Erythroblast (primary cell): ENCODE measurements around the gene OCA2.

ENCODE experiments used
- DNase-seq, 2 experiments: peaks; one replicate each; lab custom pipeline; 2025; lab: John Stamatoyannopoulos, UW
- GATA1 ChIP-seq: IDR thresholded peaks from 2 replicates; pipeline ENCODE4 v1.6.1; 2011; ENCODE audit warnings: low read depth, mild to moderate bottlenecking, control low read depth, low read length, moderate library complexity
- POLR2A ChIP-seq: IDR thresholded peaks from 2 replicates; pipeline ENCODE4 v1.6.1; 2011; ENCODE audit warnings: mild to moderate bottlenecking, low read length

Gene OCA2

GRCh38 chr15:28104326-28104725 lies 5.2 kb upstream of the OCA2 start:
- no peak for DNase-seq
- no peak for TF ChIP-seq POLR2A
- no peak for TF ChIP-seq GATA1

GRCh38 chr15:28103831-28104230 lies 4.7 kb upstream of the OCA2 start:
- TF ChIP-seq GATA1 (no peak), POLR2A (no peak)
- no peak for DNase-seq

- TF ChIP-seq POLR2A = no peak
- no peak for TF ChIP-seq GATA1
- DNase-seq = no peak
Measured at GRCh38 chr15:28101983-28102441, 2.9 kb upstream of the OCA2 start.

GRCh38 chr15:28101201-28101600 lies 2.1 kb upstream of the OCA2 start:
- TF ChIP-seq POLR2A (no peak), GATA1 (no peak)
- DNase-seq = no peak

- no peak for DNase-seq
- TF ChIP-seq POLR2A = no peak
Measured at GRCh38 chr15:28100516-28101195, 1.5 kb upstream of the OCA2 start.

GRCh38 chr15:28099555-28100140 lies 533 bp upstream of the OCA2 start:
- no peak for DNase-seq
- TF ChIP-seq GATA1 = no peak
- TF ChIP-seq POLR2A = no peak

- DNase-seq = no peak
- TF ChIP-seq POLR2A (no peak), GATA1 (no peak)
Measured at GRCh38 chr15:28098360-28098765, 752 bp downstream of the OCA2 start.

- no peak for DNase-seq
- TF ChIP-seq GATA1 (no peak), POLR2A (no peak)
Measured at GRCh38 chr15:28097656-28098359, 1.3 kb downstream of the OCA2 start.

- DNase-seq = no peak
- TF ChIP-seq GATA1 (no peak), POLR2A (no peak)
Measured at GRCh38 chr15:28096670-28097431, 2.3 kb downstream of the OCA2 start.

GRCh38 chr15:28096411-28096669 lies 2.8 kb downstream of the OCA2 start:
- DNase-seq = no peak
- TF ChIP-seq GATA1 (no peak), POLR2A (no peak)

GRCh38 chr15:28094732-28095521 lies 4.2 kb downstream of the OCA2 start:
- DNase-seq = peak in 1 of 2 experiments; percentile 17
- TF ChIP-seq GATA1 (no peak), POLR2A (no peak)

- no peak for TF ChIP-seq POLR2A
- no peak for TF ChIP-seq GATA1
- DNase-seq = no peak
Measured at GRCh38 chr15:28093752-28094535, 5.2 kb downstream of the OCA2 start.

- no peak for DNase-seq
- TF ChIP-seq GATA1 = no peak
Measured at GRCh38 chr15:28091313-28091712, 7.8 kb downstream of the OCA2 start.
